NB4 (cell line): Measurements from ENCODE around the gene SH2D1A.

Experiments used
- DNase-seq: peaks from one replicate; pipeline ENCODE4 v3.0.0; 2010; ENCODE audit warnings: low read depth
- H3K4me3 ChIP-seq: one replicate; pipeline ENCODE4 v1.5.1; 2011; ENCODE audit warnings: mild to moderate bottlenecking, low read depth, low read length, moderate library complexity
- CTCF ChIP-seq: IDR thresholded peaks from one replicate; pipeline ENCODE4 v1.5.1; 2012; ENCODE audit warnings: low read depth, low read length
- MAX ChIP-seq: IDR thresholded peaks from 2 replicates; pipeline ENCODE4 v1.6.1; 2011; ENCODE audit warnings: low read depth, low read length
- MYC ChIP-seq: IDR thresholded peaks from 2 replicates; pipeline ENCODE4 v1.6.1; 2011; ENCODE audit warnings: low read depth, low read length
- POLR2A ChIP-seq: IDR thresholded peaks from 2 replicates; pipeline ENCODE4 v1.6.1; 2011; ENCODE audit warnings: mild to moderate bottlenecking; ENCODE audit not compliant: insufficient read length; ENCODE audit errors: extremely low read depth

The SH2D1A gene

GRCh38 chrX:124341396-124342132 lies 4.8 kb upstream of the SH2D1A start:
- no peak for TF ChIP-seq MYC
- TF ChIP-seq CTCF: no peak
- no peak for TF ChIP-seq MAX
- no peak for DNase-seq
- H3K4me3 ChIP-seq: no peak overlapping the region

- no peak overlapping the region for H3K4me3 ChIP-seq
- no peak for DNase-seq
- TF ChIP-seq MYC (no peak), POLR2A (no peak), CTCF (no peak), MAX (no peak)
These were observed 4.0 kb upstream of the SH2D1A start for GRCh38 chrX:124342174-124342867.

GRCh38 chrX:124343016-124343415 lies 3.3 kb upstream of the SH2D1A start:
- TF ChIP-seq MAX: no peak
- TF ChIP-seq POLR2A: no peak
- TF ChIP-seq CTCF: no peak
- TF ChIP-seq MYC: no peak

GRCh38 chrX:124344246-124344645 lies 2.1 kb upstream of the SH2D1A start:
- TF ChIP-seq CTCF (no peak), MYC (no peak), MAX (no peak), POLR2A (no peak)
- H3K4me3 ChIP-seq: no peak overlapping the region
- DNase-seq: no peak

More at GRCh38 chrX:124343016-124343415, 3.3 kb upstream of the SH2D1A start:
- no peak overlapping the region for H3K4me3 ChIP-seq
- no peak for DNase-seq

GRCh38 chrX:124346877-124347241 lies 496 bp downstream of the SH2D1A start:
- no peak for DNase-seq
- H3K4me3 ChIP-seq: no peak overlapping the region
- no peak for TF ChIP-seq CTCF
- no peak for TF ChIP-seq MAX
- TF ChIP-seq POLR2A: no peak
- no peak for TF ChIP-seq MYC
